PFSK-1 (cell line): ENCODE measurements around the gene WASF1.

Source experiments
- FOXP2 ChIP-seq: optimal IDR thresholded peaks from 2 replicates; pipeline ENCODE3; 2011; ENCODE audit warnings: borderline replicate concordance, control low read depth, inconsistent platforms; ENCODE audit not compliant: insufficient read depth; ENCODE audit errors: extremely low read length, extremely low read depth
- POLR2AphosphoS5 ChIP-seq: IDR thresholded peaks from 2 replicates; pipeline ENCODE4 v1.6.1; 2012; ENCODE audit warnings: low read depth, mild to moderate bottlenecking, control low read depth, low read length, moderate library complexity
- SIN3A ChIP-seq: IDR thresholded peaks from 2 replicates; pipeline ENCODE4 v1.6.1; 2012; ENCODE audit warnings: mild to moderate bottlenecking, low read length, moderate library complexity, borderline replicate concordance; ENCODE audit not compliant: insufficient read depth
- TAF1 ChIP-seq: IDR thresholded peaks from 2 replicates; pipeline ENCODE4 v1.6.1; 2012; ENCODE audit warnings: low read length, control low read depth, borderline replicate concordance; ENCODE audit not compliant: insufficient read depth
- TF ChIP-seq, protein P1 (sequence below), 2 experiments: IDR thresholded peaks; 2 replicates each; pipeline versions ENCODE4 v1.6.1 to v1.8.0; 2011 to 2012; ENCODE audit warnings: low read depth in 2 of 2, low read length in 2 of 2, control low read depth in 1 of 2, inconsistent platforms in 1 of 2, mild to moderate bottlenecking in 1 of 2, moderate library complexity in 1 of 2; ENCODE audit not compliant: insufficient read depth in 1 of 2

Gene WASF1

GRCh38 chr6:110125361-110125760, 54.1 kb downstream of the WASF1 start:
- no peak for TF ChIP-seq SIN3A
- TF ChIP-seq POLR2AphosphoS5, result no peak

GRCh38 chr6:110116258-110116657, 63.2 kb downstream of the WASF1 start:
- TF ChIP-seq, protein P1, sequence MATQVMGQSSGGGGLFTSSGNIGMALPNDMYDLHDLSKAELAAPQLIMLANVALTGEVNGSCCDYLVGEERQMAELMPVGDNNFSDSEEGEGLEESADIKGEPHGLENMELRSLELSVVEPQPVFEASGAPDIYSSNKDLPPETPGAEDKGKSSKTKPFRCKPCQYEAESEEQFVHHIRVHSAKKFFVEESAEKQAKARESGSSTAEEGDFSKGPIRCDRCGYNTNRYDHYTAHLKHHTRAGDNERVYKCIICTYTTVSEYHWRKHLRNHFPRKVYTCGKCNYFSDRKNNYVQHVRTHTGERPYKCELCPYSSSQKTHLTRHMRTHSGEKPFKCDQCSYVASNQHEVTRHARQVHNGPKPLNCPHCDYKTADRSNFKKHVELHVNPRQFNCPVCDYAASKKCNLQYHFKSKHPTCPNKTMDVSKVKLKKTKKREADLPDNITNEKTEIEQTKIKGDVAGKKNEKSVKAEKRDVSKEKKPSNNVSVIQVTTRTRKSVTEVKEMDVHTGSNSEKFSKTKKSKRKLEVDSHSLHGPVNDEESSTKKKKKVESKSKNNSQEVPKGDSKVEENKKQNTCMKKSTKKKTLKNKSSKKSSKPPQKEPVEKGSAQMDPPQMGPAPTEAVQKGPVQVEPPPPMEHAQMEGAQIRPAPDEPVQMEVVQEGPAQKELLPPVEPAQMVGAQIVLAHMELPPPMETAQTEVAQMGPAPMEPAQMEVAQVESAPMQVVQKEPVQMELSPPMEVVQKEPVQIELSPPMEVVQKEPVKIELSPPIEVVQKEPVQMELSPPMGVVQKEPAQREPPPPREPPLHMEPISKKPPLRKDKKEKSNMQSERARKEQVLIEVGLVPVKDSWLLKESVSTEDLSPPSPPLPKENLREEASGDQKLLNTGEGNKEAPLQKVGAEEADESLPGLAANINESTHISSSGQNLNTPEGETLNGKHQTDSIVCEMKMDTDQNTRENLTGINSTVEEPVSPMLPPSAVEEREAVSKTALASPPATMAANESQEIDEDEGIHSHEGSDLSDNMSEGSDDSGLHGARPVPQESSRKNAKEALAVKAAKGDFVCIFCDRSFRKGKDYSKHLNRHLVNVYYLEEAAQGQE (IDR thresholded peaks at IDR 0.05; ENCODE audit: insufficient read depth in 1 of 2, low read depth in 2 of 2, low read length in 2 of 2), result no peak
- TF ChIP-seq TAF1 (no peak), POLR2AphosphoS5 (no peak), FOXP2 (no peak), SIN3A (no peak)

GRCh38 chr6:110114004-110114403, 65.5 kb downstream of the WASF1 start:
- no peak for TF ChIP-seq TAF1
- TF ChIP-seq, protein P1 (IDR thresholded peaks at IDR 0.05; ENCODE audit: insufficient read depth in 1 of 2, low read depth in 2 of 2, low read length in 2 of 2), result no peak

- TF ChIP-seq TAF1 (no peak), FOXP2 (no peak), SIN3A (no peak)
Observed at GRCh38 chr6:110105296-110105695, 74.2 kb downstream of the WASF1 start.

DNA sequence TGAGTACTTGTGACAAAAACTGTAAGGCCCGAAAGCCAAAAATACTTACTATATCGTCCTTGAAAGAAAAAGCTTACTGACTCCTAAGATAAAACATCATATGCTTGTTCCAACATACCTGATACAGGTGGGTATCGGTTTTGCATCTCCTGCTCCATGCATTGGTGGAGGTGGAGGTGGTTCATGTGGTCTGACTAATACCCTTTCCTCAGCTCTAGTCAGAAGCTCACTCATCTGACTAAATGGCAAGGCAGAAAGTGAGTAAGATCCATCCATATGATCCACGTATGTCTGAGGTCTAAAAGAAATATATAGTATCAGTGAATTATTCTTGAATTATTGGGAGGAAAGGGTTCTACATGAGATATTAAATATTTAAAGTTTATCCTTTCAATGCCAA, 76.2 kb downstream of the WASF1 start:
- TF ChIP-seq POLR2AphosphoS5 (no peak), SIN3A (no peak), TAF1 (no peak), FOXP2 (no peak)
- TF ChIP-seq, protein P1 (IDR thresholded peaks at IDR 0.05; ENCODE audit: insufficient read depth in 1 of 2, low read depth in 2 of 2, low read length in 2 of 2), result no peak

GRCh38 chr6:110102411-110102810, 77.1 kb downstream of the WASF1 start:
- TF ChIP-seq, protein P1 (IDR thresholded peaks at IDR 0.05; ENCODE audit: insufficient read depth in 1 of 2, low read depth in 2 of 2, low read length in 2 of 2), result no peak
- TF ChIP-seq FOXP2 (no peak), POLR2AphosphoS5 (no peak), TAF1 (no peak), SIN3A (no peak)
